GM12865 (cell line): ENCODE results near the gene ADGRD1.
A peak's percentile ranks its signal among the peaks of the same experiment; 100 is the strongest.

ENCODE experiments used
- DNase-seq: peaks from one replicate; pipeline ENCODE4 v3.0.0; 2010; ENCODE audit warnings: low read depth
- H3K4me3 ChIP-seq: 2 replicates; pipeline ENCODE4 v1.5.1; 2011; ENCODE audit warnings: mild to moderate bottlenecking, low read depth, low read length, control low read depth
- TF ChIP-seq, protein P1 (sequence below): IDR thresholded peaks from 2 replicates; pipeline ENCODE4 v1.5.1; 2011; ENCODE audit warnings: low read length, control low read depth, low read depth, inconsistent platforms; ENCODE audit not compliant: insufficient read depth; ENCODE audit errors: missing control alignments

ADGRD1 gene

GRCh38 chr12:131042834-131043245 lies 89.1 kb downstream of the ADGRD1 start:
- TF ChIP-seq, protein P1, sequence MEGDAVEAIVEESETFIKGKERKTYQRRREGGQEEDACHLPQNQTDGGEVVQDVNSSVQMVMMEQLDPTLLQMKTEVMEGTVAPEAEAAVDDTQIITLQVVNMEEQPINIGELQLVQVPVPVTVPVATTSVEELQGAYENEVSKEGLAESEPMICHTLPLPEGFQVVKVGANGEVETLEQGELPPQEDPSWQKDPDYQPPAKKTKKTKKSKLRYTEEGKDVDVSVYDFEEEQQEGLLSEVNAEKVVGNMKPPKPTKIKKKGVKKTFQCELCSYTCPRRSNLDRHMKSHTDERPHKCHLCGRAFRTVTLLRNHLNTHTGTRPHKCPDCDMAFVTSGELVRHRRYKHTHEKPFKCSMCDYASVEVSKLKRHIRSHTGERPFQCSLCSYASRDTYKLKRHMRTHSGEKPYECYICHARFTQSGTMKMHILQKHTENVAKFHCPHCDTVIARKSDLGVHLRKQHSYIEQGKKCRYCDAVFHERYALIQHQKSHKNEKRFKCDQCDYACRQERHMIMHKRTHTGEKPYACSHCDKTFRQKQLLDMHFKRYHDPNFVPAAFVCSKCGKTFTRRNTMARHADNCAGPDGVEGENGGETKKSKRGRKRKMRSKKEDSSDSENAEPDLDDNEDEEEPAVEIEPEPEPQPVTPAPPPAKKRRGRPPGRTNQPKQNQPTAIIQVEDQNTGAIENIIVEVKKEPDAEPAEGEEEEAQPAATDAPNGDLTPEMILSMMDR = no peak
- H3K4me3 ChIP-seq = no peak overlapping the region
- no peak for DNase-seq

DNA sequence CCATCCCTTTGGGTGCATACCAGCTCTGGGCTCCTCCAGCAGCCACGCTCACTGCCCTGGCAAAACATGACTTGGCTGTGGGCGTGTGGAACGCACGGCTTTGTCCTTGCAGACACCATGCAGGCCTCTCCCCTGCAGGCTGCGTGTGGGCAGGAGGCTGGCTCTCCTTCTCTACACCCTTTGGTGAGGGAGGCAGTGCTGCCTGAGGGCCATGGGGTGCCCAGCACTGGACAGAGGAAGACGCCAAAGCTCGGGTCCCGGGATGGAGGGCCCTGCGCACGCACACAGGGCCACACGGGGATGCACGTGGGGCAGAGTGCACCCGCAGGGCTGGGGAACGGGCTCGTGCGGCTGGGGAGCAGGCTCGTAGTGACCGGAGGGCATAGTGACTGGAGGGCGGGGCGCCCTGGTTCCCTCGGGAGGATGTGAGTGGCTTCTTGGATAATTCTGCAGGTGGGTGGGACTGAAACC lies 89.7 kb downstream of the ADGRD1 start:
- TF ChIP-seq, protein P1 = no peak
- no peak overlapping the region for H3K4me3 ChIP-seq
- DNase-seq = no peak

DNA sequence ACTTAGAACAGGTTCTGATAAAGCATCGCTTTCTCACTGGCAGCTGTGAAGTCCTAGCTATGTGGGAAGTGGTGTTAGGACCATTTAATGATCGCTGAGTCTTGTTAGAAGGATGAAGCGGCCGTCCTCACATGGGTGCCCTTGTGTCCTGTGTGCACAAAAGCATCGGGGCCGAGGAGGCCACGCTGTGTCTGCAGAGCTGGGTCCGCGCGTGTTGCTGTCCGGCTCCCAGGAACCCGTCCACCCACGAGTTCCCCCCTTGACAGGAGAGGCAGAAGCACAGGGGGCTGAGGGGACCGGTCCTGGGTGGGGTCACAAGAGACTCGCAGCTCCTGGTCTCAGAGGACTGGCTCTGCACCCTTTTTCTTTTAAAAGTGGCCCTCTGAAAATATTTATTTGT lies 90.4 kb downstream of the ADGRD1 start:
- no peak overlapping the region for H3K4me3 ChIP-seq
- DNase-seq = no peak
- TF ChIP-seq, protein P1 = no peak

- no peak overlapping the region for H3K4me3 ChIP-seq
- TF ChIP-seq, protein P1 = no peak
- DNase-seq = no peak
These were observed 91.2 kb downstream of the ADGRD1 start for GRCh38 chr12:131044760-131045381.

DNA sequence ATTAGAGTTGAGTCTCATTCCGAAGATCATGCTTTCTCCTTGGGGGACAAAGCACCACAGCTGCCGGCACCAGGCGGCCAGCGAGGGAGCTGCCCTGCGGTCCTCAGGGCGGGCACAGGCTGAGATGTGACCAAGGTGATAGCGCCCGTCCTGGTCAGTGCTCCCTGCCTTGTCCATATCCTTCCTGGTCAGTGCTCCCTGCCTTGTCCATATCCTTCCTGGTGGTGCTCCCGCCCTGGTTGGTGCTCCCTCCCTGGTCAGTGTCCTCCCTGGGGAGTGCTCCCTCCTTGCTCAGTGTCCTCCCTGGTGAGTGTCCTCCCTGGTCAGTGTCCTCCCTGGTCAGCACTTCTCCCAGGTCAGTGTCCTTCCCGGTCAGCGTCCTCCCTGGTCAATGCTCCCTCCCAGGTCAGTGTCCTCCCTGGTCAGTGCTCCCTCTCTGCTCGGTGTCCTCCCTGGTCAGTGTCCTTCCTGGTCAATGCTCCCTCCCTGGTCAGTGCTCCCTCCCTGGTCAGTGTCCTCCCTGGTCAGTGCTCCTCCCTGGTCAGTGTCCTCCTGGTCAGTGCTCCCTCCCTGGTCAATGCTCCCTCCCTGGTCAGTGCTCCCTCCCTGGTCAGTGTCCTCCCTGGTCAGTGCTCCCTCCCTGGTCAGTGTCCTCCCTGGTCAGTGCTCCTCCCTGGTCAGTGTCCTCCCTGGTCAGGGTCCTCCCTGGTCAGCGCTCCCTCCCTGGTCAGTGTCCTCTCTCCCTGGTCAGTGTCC lies 92.2 kb downstream of the ADGRD1 start:
- no peak for DNase-seq
- TF ChIP-seq, protein P1 = no peak
- H3K4me3 ChIP-seq = no peak overlapping the region

DNA sequence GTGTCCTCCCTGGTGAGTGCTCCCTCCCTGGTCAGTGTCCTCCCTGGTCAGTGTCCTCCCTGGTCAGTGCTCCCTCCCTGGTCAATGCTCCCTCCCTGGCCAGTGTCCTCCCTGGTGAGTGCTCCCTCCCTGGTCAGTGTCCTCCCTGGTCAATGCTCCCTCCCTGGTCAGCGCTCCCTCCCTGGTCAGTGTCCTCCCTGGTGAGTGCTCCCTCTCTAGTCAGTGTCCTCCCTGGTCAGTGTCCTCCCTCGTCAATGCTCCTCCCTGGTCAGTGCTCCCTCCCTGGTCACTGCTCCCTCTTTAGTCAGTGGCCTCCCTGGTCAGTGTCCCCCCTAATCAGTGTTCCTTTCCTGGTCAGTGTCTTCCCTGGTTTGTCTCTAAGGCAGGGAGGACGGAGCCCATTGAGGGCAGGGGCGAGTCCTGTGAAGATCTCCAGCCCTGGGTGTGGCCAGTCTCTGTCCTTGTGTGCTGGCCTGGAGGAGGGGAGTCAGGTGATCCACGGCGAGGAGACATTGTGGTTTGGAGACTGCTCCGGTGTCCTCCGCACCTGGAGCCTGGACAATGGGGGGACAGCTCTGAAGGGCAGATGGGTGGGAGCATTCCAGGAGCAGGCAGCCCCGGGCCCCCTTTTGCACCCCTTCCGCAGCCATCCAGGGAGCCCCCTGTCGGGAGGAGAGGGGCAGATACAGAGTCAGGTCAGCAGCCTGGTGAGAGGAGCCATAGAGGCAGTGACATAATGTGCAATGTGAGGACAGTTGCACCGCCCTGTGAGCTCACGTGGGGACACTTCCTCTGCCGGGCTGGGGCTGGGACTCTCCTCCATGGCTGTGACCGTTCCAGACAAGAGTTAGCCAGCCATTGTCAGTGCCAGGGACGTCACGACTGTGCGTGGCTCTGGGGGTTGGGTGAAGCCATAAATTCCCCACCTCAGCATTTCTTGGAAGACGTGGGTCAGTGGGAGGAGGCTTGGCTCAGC lies 93.4 kb downstream of the ADGRD1 start:
- DNase-seq = peak; percentile 36
- TF ChIP-seq, protein P1 = no peak
- no peak overlapping the region for H3K4me3 ChIP-seq
